ENCODE results near the gene SRRM2.
A peak's percentile ranks its signal among the peaks of the same experiment; 100 is the strongest.

SRRM2 gene

DNA sequence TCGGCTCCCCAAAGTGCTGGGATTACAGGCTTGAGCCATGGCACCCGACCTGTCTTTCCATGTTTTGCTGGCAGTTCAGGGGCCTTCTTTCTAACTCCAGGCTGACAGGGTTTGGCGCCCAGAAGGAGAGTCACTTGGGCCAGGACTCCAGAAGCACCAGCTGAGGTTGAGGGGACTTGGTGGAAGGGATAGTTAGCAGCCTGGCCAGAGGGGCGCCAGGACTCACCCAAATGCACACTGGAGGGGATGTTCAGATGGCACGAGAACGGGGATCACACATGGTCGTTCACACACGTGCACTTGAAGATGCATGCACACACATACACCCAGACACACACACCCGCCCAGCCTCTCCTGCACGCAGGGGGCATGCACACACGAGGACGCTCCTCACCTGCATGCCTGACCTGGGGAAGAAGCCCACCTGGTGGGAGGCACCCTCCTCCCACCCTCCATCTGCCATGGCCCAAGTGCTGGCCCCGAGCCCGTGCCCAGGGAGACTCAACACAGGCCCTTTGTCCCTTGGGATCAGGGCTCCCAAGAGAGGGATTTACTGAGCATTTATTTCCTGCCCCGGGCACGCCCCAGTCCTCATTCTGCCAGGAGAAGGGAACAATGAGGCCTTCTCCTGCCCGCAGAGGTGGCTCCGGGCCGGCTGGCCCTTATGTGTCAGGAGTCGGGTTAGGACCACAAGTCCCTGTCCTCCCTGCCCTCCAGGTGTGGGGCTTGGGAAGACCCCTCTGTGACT is 62.3 kb downstream of the SRRM2 start:
- H3K27me3 Mint-ChIP-seq = peaks cover 16% of the 10 kb centered on the region
- DNase-seq = no peak
- no peaks in the 10 kb centered on the region for H3K9me3 Mint-ChIP-seq
- peaks cover 2% of the 10 kb centered on the region for H3K4me1 Mint-ChIP-seq (ENCODE audit: low read depth)
- no peak overlapping the region for H3K27ac Mint-ChIP-seq
- H3K36me3 Mint-ChIP-seq (ENCODE audit: low read depth) = no peaks in the 10 kb centered on the region
- H3K4me3 Mint-ChIP-seq = no peak overlapping the region

DNA sequence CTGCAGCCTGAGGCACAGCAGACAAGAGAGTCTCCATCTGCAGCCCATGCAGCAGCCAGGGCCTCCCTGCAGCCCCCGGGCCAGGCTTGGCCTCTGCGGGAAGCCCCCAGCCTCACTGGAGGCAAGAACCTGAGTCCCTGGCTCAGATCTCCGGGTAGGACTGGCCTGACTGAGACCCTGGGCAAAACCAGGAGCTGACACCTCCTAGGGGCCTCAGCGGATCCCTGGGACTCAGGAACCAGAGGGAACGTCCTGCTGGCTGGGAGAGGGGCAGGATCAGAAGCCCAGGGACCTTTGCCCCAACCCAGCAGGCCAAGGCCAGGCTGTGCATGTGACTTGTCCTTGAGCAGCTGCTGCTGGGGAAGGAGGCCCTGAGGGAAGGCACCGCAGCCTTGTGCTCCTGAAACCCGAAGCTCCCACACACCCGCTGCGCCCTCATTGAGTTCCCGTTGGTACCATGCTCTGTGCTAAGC is 62.9 kb downstream of the SRRM2 start:
- H3K27ac Mint-ChIP-seq = no peak overlapping the region
- H3K4me1 Mint-ChIP-seq (ENCODE audit: low read depth) = peaks cover 2% of the 10 kb centered on the region
- no peak for DNase-seq
- H3K9me3 Mint-ChIP-seq = no peaks in the 10 kb centered on the region
- no peak overlapping the region for H3K4me3 Mint-ChIP-seq
- peaks cover 12% of the 10 kb centered on the region for H3K27me3 Mint-ChIP-seq
- H3K36me3 Mint-ChIP-seq (ENCODE audit: low read depth) = no peaks in the 10 kb centered on the region

DNA sequence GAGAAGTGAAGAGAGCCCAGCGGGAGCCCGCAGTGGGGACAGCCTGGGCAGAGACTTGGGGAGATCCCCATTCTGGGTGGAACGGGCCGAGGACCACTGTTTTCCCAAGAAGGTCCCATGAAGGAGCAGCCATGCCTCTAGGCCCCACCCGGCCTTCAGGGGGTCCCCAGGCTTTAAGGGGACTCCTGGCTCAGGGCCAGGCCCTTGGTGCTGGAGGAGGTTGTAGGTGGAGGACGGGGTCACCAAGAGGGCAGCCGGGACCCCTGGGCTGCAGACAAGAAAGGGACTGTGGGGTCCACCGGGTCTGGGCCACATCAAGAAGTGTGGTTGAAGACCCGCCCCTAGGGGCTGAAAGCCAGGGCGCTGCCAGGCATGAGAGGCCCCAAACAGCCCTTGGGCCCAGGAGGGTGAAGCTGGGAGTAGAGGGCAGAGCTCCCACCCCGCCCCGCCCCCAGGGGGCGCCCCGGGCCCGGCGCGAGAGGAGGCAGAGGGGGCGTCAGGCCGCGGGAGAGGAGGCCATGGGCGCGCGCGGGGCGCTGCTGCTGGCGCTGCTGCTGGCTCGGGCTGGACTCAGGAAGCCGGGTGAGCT is 64.4 kb downstream of the SRRM2 start, which contains the start of gene PRSS21:
Gene PRSS21 (plus strand): TSS at position 487 of the 589 bp plus-strand sequence. CDS start 32 bp downstream, at position 519.
- H3K4me1 Mint-ChIP-seq (ENCODE audit: low read depth) = peaks cover 2% of the 10 kb centered on the region
- peak; percentile 65 for DNase-seq
- H3K9me3 Mint-ChIP-seq = no peaks in the 10 kb centered on the region
- no peaks in the 10 kb centered on the region for H3K36me3 Mint-ChIP-seq (ENCODE audit: low read depth)
- peaks cover 2% of the 10 kb centered on the region for H3K27me3 Mint-ChIP-seq
- H3K4me3 Mint-ChIP-seq = peak within 1 kb of the TSS; percentile 75
- peak within 1 kb of the TSS; percentile 50 for H3K27ac Mint-ChIP-seq

- peaks cover 2% of the 10 kb centered on the region for H3K4me1 Mint-ChIP-seq (ENCODE audit: low read depth)
- peak; percentile 51 for DNase-seq
- no peaks in the 10 kb centered on the region for H3K9me3 Mint-ChIP-seq
- no peaks in the 10 kb centered on the region for H3K27me3 Mint-ChIP-seq
- no peaks in the 10 kb centered on the region for H3K36me3 Mint-ChIP-seq (ENCODE audit: low read depth)
- peak overlapping the region; percentile 75 for H3K4me3 Mint-ChIP-seq
- H3K27ac Mint-ChIP-seq = peak overlapping the region; percentile 50
Observed at GRCh38 chr16:2817340-2818271, 65.2 kb downstream of the SRRM2 start.

GRCh38 chr16:2818272-2818876 is 65.9 kb downstream of the SRRM2 start:
- H3K4me1 Mint-ChIP-seq (ENCODE audit: low read depth) = peaks cover 2% of the 10 kb centered on the region
- H3K27ac Mint-ChIP-seq = no peak overlapping the region
- no peak for DNase-seq
- no peaks in the 10 kb centered on the region for H3K9me3 Mint-ChIP-seq
- H3K4me3 Mint-ChIP-seq = peak overlapping the region; percentile 75
- H3K36me3 Mint-ChIP-seq (ENCODE audit: low read depth) = no peaks in the 10 kb centered on the region
- H3K27me3 Mint-ChIP-seq = no peaks in the 10 kb centered on the region

DNA sequence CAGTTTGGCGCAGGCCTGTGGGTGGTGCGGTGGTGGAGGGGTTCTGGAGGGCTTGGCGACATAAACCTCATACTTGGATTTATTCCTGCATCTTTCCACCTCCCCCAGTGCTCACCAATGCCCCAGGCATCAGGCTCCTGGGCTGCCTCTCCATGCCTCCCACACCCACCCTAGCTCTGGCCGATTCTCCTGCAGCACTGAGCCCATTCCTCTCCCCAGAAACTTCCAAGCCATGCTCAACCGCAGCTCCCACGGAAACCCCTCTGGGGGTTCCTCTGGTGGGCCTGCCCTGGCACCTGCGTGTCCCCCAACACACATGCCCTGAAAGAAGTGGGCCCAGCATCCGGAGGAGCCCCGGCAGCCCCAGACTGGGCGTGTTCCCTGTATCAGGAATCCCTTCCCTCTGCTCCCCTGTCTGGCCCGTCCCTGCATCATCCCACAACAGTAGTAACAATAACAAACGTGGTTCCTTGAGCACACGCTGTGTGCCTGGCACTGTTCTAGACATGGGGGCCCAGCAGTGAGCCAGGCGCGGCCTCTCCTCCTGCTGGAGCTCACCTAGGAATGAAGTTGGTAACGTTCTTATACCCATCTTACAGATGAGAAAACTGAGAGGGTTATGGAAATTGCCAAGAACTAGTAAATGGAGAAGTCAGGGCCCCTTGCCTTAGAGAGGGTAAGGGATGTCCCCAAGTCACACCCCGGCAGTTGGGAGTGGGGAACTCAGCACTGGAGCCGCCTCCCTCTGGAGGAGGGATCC is 66.9 kb downstream of the SRRM2 start:
- no peaks in the 10 kb centered on the region for H3K36me3 Mint-ChIP-seq (ENCODE audit: low read depth)
- peaks cover 2% of the 10 kb centered on the region for H3K4me1 Mint-ChIP-seq (ENCODE audit: low read depth)
- no peaks in the 10 kb centered on the region for H3K9me3 Mint-ChIP-seq
- no peak overlapping the region for H3K27ac Mint-ChIP-seq
- no peak for DNase-seq
- H3K27me3 Mint-ChIP-seq = no peaks in the 10 kb centered on the region
- no peak overlapping the region for H3K4me3 Mint-ChIP-seq

GRCh38 chr16:2819939-2820835 is 67.7 kb downstream of the SRRM2 start:
- Mint-ChIP-seq H3K4me1 (ENCODE audit: low read depth) (peaks cover 2% of the 10 kb centered on the region), H3K9me3 (no peaks in the 10 kb centered on the region), H3K27ac (no peak overlapping the region), H3K27me3 (no peaks in the 10 kb centered on the region), H3K4me3 (no peak overlapping the region), H3K36me3 (ENCODE audit: low read depth) (no peaks in the 10 kb centered on the region)
- DNase-seq = no peak
